ENCODE data around the gene URB2.

DNA sequence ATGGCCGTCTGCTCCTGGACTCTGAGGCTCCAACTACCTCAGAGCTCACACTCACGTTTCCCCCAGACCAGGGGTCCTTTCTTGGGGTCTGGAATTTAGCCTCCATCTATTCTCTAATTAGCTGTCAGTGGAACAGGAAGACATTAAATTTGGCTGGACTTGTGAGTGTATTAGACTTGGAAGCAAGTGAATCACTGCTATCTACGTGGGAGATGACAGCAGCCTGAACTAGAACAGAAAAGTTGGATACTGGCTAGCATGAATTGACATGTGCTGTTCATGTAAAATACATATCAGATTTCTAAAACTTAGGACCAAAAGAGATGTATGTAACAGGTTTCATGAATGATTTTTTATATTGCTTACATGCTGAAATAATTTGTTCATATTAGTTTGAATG, 28.2 kb upstream of the URB2 start:
- TF ChIP-seq CTCF (IDR thresholded peaks at IDR 0.05) (no peak), POLR2A (IDR thresholded peaks at IDR 0.05) (no peak)
